HG02870 (cell line): ENCODE results near the gene C3orf52.

ENCODE experiments used
- ATAC-seq: cut with Tn5 transposase; IDR thresholded peaks from one replicate; pipeline ENCODE4 v1.9.1; 2021; ENCODE audit warnings: mild to moderate bottlenecking, moderate library complexity; ENCODE audit not compliant: unreplicated experiment

C3orf52 gene

GRCh38 chr3:112134335-112135124, 48.3 kb downstream of the C3orf52 start:
- no peak for ATAC-seq

DNA sequence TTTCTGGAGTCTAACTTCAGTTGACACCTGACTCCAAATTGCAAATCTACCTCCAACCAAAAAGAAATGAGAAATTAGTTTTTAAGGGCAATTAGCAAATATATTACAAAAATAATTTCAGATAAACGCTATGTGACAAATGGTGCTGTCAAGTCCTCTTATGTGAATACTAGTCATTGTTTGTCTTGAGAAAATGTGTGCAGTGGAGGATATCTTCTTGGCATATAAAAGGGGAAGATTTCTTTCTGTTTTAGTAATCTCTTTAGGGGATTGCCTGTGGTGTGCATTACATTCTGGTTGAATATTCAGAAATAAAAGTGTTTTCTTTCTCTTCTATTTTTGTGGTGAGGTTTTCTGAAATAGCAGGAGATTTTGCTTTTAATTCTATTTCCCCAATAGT, 49.9 kb downstream of the C3orf52 start:
- no peak for ATAC-seq

- peak; percentile 26 for ATAC-seq
These were observed 50.9 kb downstream of the C3orf52 start for GRCh38 chr3:112136959-112137693.

GRCh38 chr3:112137781-112138180, 51.6 kb downstream of the C3orf52 start:
- no peak for ATAC-seq

GRCh38 chr3:112138219-112138969, 52.2 kb downstream of the C3orf52 start:
- ATAC-seq, result no peak

DNA sequence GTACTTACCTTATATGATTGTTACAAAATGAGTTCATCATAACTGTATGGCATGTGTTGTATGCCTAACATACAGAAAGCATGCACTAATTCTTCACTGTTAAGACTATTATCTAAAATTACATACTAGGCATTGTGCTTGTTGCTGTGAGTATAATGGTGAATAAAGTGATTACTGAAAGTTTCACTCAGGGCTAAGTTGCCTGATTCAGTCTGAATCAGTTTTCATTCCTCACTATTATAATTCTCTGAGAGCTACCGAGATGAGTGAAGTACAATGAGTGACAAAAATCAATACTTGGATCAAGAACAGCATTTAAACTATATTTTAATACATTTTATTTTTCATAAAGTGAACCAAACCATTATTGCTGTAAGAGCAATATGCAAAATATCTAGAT, 54.4 kb downstream of the C3orf52 start:
- ATAC-seq, result no peak

GRCh38 chr3:112141293-112141692, 55.1 kb downstream of the C3orf52 start:
- no peak for ATAC-seq

DNA sequence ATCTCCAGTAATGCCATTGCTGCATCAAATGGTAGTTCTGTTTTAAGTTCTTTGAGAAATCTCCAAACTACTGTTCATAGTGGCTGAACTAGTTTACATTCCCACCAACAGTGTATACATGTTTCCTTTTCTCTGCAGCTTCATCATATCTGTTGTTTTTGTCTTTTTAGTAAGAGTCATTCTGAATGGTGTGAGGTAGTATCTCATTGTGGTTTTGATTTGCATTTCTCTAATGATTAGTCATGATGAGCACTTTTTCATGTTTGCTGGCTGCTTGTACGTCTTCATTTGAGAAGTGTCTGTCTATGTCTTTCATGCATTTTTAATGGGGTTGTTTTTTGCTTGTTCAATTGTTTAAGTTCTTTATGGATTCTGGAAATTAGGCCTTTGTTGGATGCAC, 57.1 kb downstream of the C3orf52 start:
- no peak for ATAC-seq

DNA sequence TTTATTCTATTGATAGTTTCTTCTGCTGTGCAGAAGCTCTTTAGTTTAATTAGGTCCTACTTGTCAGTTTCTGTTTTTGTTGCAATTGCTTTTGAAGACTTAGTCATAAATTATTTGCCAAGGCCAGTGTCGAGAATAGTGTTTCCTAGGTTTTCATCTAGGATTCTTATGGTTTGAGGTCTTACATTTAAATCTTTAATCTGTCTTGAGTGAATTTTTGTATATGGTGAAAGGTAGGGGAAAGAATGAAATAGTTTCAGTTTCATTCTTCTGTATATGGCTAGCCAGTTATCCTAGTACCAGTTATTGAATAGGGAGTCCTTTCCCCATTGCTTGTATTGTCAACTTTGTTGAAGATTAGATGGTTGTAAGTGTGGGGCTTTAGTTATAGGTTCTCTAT, 57.5 kb downstream of the C3orf52 start:
- no peak for ATAC-seq

DNA sequence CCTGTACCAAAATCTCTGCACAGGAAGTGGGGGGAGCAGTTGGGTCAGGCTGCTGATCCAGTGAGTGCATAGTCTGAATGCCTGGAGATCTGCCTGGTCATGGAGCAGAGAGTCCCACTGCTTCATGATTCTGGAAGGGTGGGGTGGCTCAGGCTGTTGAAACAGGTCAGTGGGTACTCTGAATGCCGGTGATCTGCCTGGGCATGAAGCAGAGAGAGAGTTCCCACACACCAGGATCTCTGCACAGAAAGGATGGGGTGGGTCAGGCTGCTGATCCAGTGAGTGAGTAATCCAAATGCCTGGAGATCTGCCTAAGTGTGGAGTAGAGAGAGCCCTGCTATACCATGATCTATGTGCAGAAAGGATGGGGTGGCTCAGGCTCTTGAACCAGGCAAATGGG, 62.9 kb downstream of the C3orf52 start:
- ATAC-seq, result no peak

DNA sequence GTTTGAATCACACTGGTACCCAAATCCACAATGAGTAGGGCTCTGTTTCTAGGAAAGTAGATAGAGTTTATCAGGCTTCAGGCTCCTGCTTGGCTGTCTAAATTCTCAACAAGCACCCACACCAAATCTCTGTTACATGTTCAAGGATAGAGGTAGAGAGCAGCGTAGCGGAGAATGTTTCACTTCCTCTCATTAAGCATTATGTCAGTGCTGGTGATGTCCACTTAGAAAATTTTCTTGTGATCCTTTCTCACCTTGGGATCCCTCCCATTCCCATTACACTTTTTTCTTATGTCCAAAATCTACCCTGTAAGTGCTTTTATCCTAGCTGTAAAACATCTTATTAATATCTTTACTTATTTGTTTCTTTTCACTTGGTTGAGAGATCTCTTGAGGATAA, 81.6 kb downstream of the C3orf52 start:
- ATAC-seq, result peak; percentile 97
